Measurements from ENCODE around the gene MYOF. TPM values are rescaled to one million over a fixed set of nuclear protein-coding genes. Genes with fewer than 3 reads are reported as not detected.

MYOF gene
- total and polyA plus RNA-seq, 9 of the 15 experiments (the other 6 are each of a cell fraction or from before 2014, with no cell fraction given) = 0.06 to 0.27 TPM; not detected in 7

GRCh38 chr10:93376372-93377293 lies 105.5 kb downstream of the MYOF start (continued):
- TF ChIP-seq ZBTB49 (CRISPR knock-in tag; IDR thresholded peaks at IDR 0.05; ENCODE audit: borderline replicate concordance) (no peak), CTCF (IDR thresholded peaks at IDR 0.05 in 2 of 3, conservative IDR thresholded peaks at IDR 0.05 in 1 of 3; ENCODE audit: insufficient read depth in 2 of 3, low read depth in 1 of 3, low read length in 3 of 3) (peak; percentile 69 to 78 (median 71)), DPF2 (IDR thresholded peaks at IDR 0.05) (no peak), KDM2B (CRISPR knock-in tag; IDR thresholded peaks at IDR 0.05) (no peak), ARID2 (IDR thresholded peaks at IDR 0.05) (peak; percentile 32; the same call in 1 of the 2 replicates)

Data from K562 (cell line).